Spleen (tissue), 11 donors: ENCODE data around the gene HDAC9. TPM values are rescaled to one million over a fixed set of nuclear protein-coding genes. Genes with fewer than 3 reads are reported as not detected.

ENCODE experiments used
- DNase-seq: peaks from one replicate; pipeline ENCODE4 v3.0.0-alpha.2; 2020
- H3K27ac ChIP-seq, 8 donors: fragments of 200-600 bp; sonication (generic) in 7 of 8; 1 replicate in 4 of 8; 2 replicates in 4 of 8; pipeline versions ENCODE4 v1.5.0 to v1.8.0; 2016 to 2021; ENCODE audit warnings: inconsistent platforms in 4 of 8, mild to moderate bottlenecking in 4 of 8, moderate library complexity in 1 of 8
- H3K27me3 ChIP-seq, 7 donors: fragments of 200-600 bp; sonication (generic) in 6 of 7; replicated peaks in 1 of 7; 1 replicate in 4 of 7; 2 replicates in 3 of 7; pipeline versions ENCODE4 v1.5.0 to v1.8.0; 2016 to 2021; ENCODE audit warnings: inconsistent platforms in 3 of 7, mild to moderate bottlenecking in 1 of 7
- H3K36me3 ChIP-seq, 6 donors: fragments of 200-600 bp; sonication (generic) in 5 of 6; 1 replicate in 4 of 6; 2 replicates in 2 of 6; pipeline versions ENCODE4 v1.5.0 to v1.8.0; 2016 to 2021; ENCODE audit warnings: inconsistent platforms in 2 of 6
- H3K4me1 ChIP-seq, 6 donors: fragments of 200-600 bp; sonication (generic) in 5 of 6; 1 replicate in 3 of 6; 2 replicates in 3 of 6; pipeline versions ENCODE4 v1.5.0 to v1.8.0; 2016 to 2021; ENCODE audit warnings: inconsistent platforms in 3 of 6
- H3K4me3 ChIP-seq, 8 donors: fragments of 200-600 bp; sonication (generic) in 7 of 8; 1 replicate in 4 of 8; 2 replicates in 4 of 8; pipeline versions ENCODE4 v1.5.0 to v1.8.0; 2016 to 2021; ENCODE audit warnings: inconsistent platforms in 4 of 8, mild to moderate bottlenecking in 4 of 8, moderate library complexity in 2 of 8
- H3K9me3 ChIP-seq, 8 donors: fragments of 200-600 bp; sonication (generic) in 7 of 8; 1 replicate in 4 of 8; 2 replicates in 4 of 8; pipeline versions ENCODE4 v1.5.0 to v1.8.0; 2016 to 2021; ENCODE audit warnings: inconsistent platforms in 4 of 8
- CTCF ChIP-seq, 11 experiments: fragments of 200-600 bp in 7 of 11; fragments of 450-650 bp in 4 of 11; sonication (generic) in 4 of 11; IDR thresholded peaks in 8 of 11; conservative IDR thresholded peaks in 3 of 11; 1 replicate in 7 of 11; 2 replicates in 4 of 11; pipeline versions ENCODE4 v1.4.0 to v1.8.0; 2016 to 2021; ENCODE audit warnings: antibody characterized with exemption in 11 of 11, inconsistent platforms in 4 of 11, mild to moderate bottlenecking in 1 of 11
- POLR2A ChIP-seq, 3 donors: fragments of 450-650 bp; IDR thresholded peaks; one replicate each; pipeline ENCODE4 v1.5.1; 2017; ENCODE audit warnings: antibody characterized with exemption in 3 of 3, mild to moderate bottlenecking in 1 of 3
- POLR2AphosphoS5 ChIP-seq, 3 donors: sonication (generic); formaldehyde crosslinking; IDR thresholded peaks; one replicate each; pipeline ENCODE4 v1.5.1; 2017; ENCODE audit warnings: antibody characterized with exemption in 3 of 3
- WGBS, 5 donors: extraction: QIAGEN DNeasy Blood & Tissue Kit in 3 of 5; methylation state at CpG; one replicate each; pipeline versions ENCODE4 v1.1.5 to v1.1.7; 2013 to 2018; 5-methylcytosine and 5-hydroxymethylcytosine counted together
- intact Hi-C: fragments of 100-400 bp; cut with DNase I; formaldehyde crosslinking; loops from one replicate; pipeline ENCODE4 v1.15.0; 2023; ENCODE audit warnings: low total_unique reads
- polyA plus RNA-seq, 3 donors: library from polyadenylated mRNA; stranded (reverse); fragments of 200-250 nt; gene quantifications; one replicate each; pipeline ENCODE4 v1.2.1, GENCODE V29; 2013
- total RNA-seq, 7 donors: library from RNA; depleted of rRNA in 3 of 7; stranded (reverse); fragments of >200 nt in 3 of 7; fragmentation: NEBNext Ultra II Directional in 4 of 7; extraction: Animal tissue kit (Norgen Biotek cat#: 25700) in 4 of 7; gene quantifications; one replicate each; pipeline versions ENCODE4 v1.1.0 to v1.2.1, GENCODE V29; 2016 to 2021
- donor health status: healthy with polysubstance abuse.
- donor health status: DM: no; HTN: no; CAD: no; lungs with moderate emphysema.
- donor health status: DM: no; HTN: no; CAD: no.
- donor health status: Bipolar disorder and iron deficiency.
- donor health status: healthy.
- donor health status: DM: no; HTN: no; CAD: no.
- donor health status: DM: yes; HTN: yes; CAD: no.

HDAC9 gene
- total and polyA plus RNA-seq, 10 donors = 15.9 to 100 (median 66.1) TPM

GRCh38 chr7:18475488-18475887 lies 20.1 kb upstream of the HDAC9 start:
- H3K9me3 ChIP-seq = no peaks in the 10 kb centered on the region
- intact Hi-C loops = no loop called here
- no peak overlapping the region for H3K4me3 ChIP-seq
- no peak overlapping the region for H3K27ac ChIP-seq
- peaks cover 0 to 3% (median 0%) of the 10 kb centered on the region in 6 donors for H3K4me1 ChIP-seq
- TF ChIP-seq POLR2A (IDR thresholded peaks at IDR 0.05) = no peak
- H3K36me3 ChIP-seq = no peaks in the 10 kb centered on the region
- WGBS, 5 donors = 90 to 96% (median 94%) methylated on average over 2 of the region's 2 CpGs
- no peaks in the 10 kb centered on the region for H3K27me3 ChIP-seq
- no peak for DNase-seq

- no peak for TF ChIP-seq POLR2A (IDR thresholded peaks at IDR 0.05)
- no peak for TF ChIP-seq CTCF (IDR thresholded peaks at IDR 0.05 in 8 of 11, conservative IDR thresholded peaks at IDR 0.05 in 3 of 11)
- no peak for TF ChIP-seq POLR2AphosphoS5 (IDR thresholded peaks at IDR 0.05)
- H3K27ac ChIP-seq = no peak overlapping the region
- H3K27me3 ChIP-seq = no peaks in the 10 kb centered on the region
- H3K36me3 ChIP-seq = no peaks in the 10 kb centered on the region
- H3K9me3 ChIP-seq = no peaks in the 10 kb centered on the region
- intact Hi-C loops = no loop called here
- H3K4me3 ChIP-seq = no peak overlapping the region
- 93 to 100% (median 96%) methylated on average over 1 of the region's 1 CpG for WGBS, 5 donors
- no peak for DNase-seq
- H3K4me1 ChIP-seq = peaks cover 0 to 7% (median 0%) of the 10 kb centered on the region in 6 donors
Observed at GRCh38 chr7:18481776-18482175, 13.8 kb upstream of the HDAC9 start.

GRCh38 chr7:18488049-18488448 lies 7.5 kb upstream of the HDAC9 start:
- no peaks in the 10 kb centered on the region for H3K27me3 ChIP-seq
- intact Hi-C loops = no loop called here
- WGBS, 5 donors = 78 to 94% (median 84%) methylated on average over 1 of the region's 1 CpG
- H3K36me3 ChIP-seq = no peaks in the 10 kb centered on the region
- DNase-seq = no peak
- H3K4me3 ChIP-seq = no peak overlapping the region
- H3K9me3 ChIP-seq = no peaks in the 10 kb centered on the region
- no peak for TF ChIP-seq POLR2AphosphoS5 (IDR thresholded peaks at IDR 0.05)
- TF ChIP-seq POLR2A (IDR thresholded peaks at IDR 0.05) = no peak
- no peak for TF ChIP-seq CTCF (IDR thresholded peaks at IDR 0.05 in 8 of 11, conservative IDR thresholded peaks at IDR 0.05 in 3 of 11)
- no peak overlapping the region for H3K27ac ChIP-seq
- H3K4me1 ChIP-seq = peaks cover 0 to 20% (median 3%) of the 10 kb centered on the region in 6 donors

- TF ChIP-seq CTCF (IDR thresholded peaks at IDR 0.05 in 8 of 11, conservative IDR thresholded peaks at IDR 0.05 in 3 of 11) (no peak), POLR2AphosphoS5 (IDR thresholded peaks at IDR 0.05) (no peak), POLR2A (IDR thresholded peaks at IDR 0.05) (no peak)
- Histone ChIP-seq H3K4me3 (no peak overlapping the region), H3K27me3 (no peaks in the 10 kb centered on the region), H3K4me1 (peaks cover 0 to 31% (median 6%) of the 10 kb centered on the region in 6 donors), H3K36me3 (no peaks in the 10 kb centered on the region), H3K27ac (no peak overlapping the region), H3K9me3 (no peaks in the 10 kb centered on the region)
- intact Hi-C loops = no loop called here
- 91 to 98% (median 97%) methylated on average over 2 of the region's 2 CpGs for WGBS, 5 donors
- no peak for DNase-seq
Observed at GRCh38 chr7:18489624-18490023, 5.9 kb upstream of the HDAC9 start.

GRCh38 chr7:18491871-18492270 lies 3.7 kb upstream of the HDAC9 start:
- intact Hi-C loops = no loop called here
- H3K9me3 ChIP-seq = no peaks in the 10 kb centered on the region
- DNase-seq = no peak
- H3K4me1 ChIP-seq = peaks cover 0 to 53% (median 18%) of the 10 kb centered on the region in 6 donors
- H3K27me3 ChIP-seq = no peaks in the 10 kb centered on the region
- H3K36me3 ChIP-seq = no peaks in the 10 kb centered on the region
- H3K4me3 ChIP-seq = no peak overlapping the region
- 74 to 95% (median 78%) methylated on average over 6 of the region's 6 CpGs for WGBS, 5 donors
- TF ChIP-seq POLR2A (IDR thresholded peaks at IDR 0.05) = no peak
- no peak for TF ChIP-seq POLR2AphosphoS5 (IDR thresholded peaks at IDR 0.05)
- TF ChIP-seq CTCF (IDR thresholded peaks at IDR 0.05 in 8 of 11, conservative IDR thresholded peaks at IDR 0.05 in 3 of 11) = no peak
- no peak overlapping the region for H3K27ac ChIP-seq
